ENCODE measurements around the gene NRARP.
A peak's percentile ranks its signal among the peaks of the same experiment; 100 is the strongest.
"Not testable (repeated sequence)": the region's sequence is repeated elsewhere in the genome, so short reads cannot be mapped to it uniquely, and the experiment has no call there.

Gene NRARP

GRCh38 chr9:137302118-137302448, at the start of gene NRARP:
Gene NRARP (minus strand): TSS chr9:137302271. CDS start chr9:137301928, 343 bp downstream.
- peak; percentile 86 for DNase-seq (ENCODE audit: low read depth)

DNA sequence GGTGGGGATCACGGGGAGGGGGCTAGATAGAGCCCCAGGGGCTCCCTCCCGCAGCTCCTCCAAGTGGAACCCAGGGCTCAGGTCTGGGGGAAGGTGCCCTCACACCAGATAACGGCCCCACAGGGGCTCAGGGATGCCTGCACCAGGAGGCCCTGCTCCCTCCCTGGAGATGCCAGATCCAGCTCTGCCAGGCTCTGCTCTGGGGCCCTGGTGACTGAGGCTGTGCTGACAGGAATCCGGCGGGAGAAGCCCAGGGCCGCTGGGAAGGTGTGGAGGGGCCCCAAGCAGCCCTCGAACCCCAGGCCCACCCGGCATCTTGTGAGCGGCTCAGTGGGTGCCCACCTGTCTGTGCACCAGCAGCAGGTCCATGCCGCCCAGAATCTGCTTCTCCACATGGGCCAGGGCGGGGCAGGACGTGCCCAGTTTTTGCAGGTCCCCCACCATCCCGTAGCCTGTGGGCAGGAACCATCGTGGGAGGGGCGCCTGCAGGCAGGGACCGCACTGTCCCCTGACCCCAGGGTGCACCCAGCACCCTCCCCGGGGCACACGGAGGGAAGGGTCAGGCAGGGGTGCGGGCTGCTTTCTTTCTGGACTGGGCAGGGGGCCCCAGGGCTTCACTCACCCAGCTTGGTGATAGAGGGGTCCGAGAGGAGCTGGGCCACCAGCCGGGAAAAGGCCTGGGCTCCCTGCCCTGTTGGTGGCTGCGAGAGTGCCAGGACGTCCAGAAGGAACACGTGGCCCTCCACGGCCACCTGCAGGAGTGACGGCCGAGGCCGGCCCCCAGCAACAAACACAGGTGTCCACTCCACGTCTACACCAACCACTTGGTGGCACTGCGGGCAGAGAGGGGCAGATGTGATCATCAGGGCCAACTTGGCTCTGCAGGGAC, 48.9 kb upstream of the NRARP start:
- DNase-seq (ENCODE audit: low read depth): no peak

- no peak for DNase-seq (ENCODE audit: low read depth)
Measured at GRCh38 chr9:137349471-137350033, 47.5 kb upstream of the NRARP start.

- no peak for DNase-seq (ENCODE audit: low read depth)
Measured at GRCh38 chr9:137348769-137349470, 46.8 kb upstream of the NRARP start.

DNA sequence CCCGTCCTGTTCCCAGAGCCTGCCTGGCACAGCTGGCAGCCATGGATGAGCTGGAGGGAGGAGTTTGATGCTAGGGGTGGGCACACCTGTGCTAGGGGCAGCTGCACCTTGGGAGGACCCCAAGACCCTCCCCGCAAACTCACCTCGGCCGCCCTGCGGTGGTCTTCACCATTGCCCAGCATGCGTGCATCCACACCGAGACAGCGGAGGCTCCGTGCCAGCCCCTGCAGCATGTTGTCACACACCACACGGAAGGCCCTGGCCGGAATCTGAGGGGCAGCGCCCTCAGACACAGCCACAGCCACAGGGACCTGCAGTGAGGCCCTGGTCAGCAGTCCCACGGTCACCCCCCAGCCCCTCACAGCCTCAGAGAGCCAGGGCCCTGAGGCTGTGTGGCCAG, 45.9 kb upstream of the NRARP start:
- no peak for DNase-seq (ENCODE audit: low read depth)

- no peak for DNase-seq (ENCODE audit: low read depth)
Measured at GRCh38 chr9:137342482-137342881, 40.4 kb upstream of the NRARP start.

GRCh38 chr9:137341227-137341626, 39.2 kb upstream of the NRARP start:
- DNase-seq (ENCODE audit: low read depth): no peak

DNA sequence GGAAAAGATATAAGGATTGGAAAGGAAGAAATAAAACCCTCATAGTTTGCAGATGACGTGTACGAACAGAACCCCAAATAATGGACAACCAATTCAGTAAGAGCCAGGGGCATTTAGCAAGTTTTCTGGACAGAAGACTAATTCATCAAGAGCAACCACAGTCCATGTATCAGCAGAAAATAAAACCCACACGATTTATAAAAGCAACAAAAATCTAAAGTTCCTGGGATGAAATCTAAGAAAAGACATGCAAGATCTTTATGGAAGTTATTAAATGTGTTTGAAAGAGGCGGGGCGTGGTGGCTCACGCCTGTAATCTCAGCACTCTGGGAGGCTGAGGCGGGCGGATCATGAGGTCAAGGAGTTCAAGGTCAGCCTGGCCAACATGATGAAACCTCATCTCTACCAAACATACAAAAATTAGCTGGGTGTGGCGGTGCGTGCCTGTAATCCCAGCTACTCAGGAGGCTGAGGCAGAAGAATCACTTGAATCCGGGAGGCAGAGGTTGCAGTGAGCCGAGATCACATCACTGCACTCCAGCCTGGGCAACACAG, 37.9 kb upstream of the NRARP start:
- DNase-seq (ENCODE audit: low read depth): not testable (repeated sequence)

- DNase-seq (ENCODE audit: low read depth): no peak
Measured at GRCh38 chr9:137339045-137339907, 37.2 kb upstream of the NRARP start.

DNA sequence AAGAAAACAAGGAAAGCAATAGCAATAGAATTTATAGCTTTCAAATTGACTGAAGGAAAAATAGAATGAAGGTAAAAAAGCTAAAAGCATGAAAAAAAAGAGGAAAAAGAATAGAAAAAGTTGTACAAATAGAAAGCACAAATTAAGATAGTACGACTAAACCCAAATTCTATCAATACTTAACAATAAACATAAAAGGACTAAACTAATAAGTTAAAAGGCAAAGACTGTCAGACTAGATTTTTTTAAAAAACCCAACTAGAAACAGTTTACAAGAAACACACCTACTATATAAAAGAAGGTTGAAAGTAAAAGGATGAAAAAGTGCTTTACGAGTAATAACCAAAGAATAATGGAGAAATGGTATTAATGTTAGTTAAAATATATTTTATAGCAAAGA, 34.7 kb upstream of the NRARP start:
- no peak for DNase-seq (ENCODE audit: low read depth)

- no peak for DNase-seq (ENCODE audit: low read depth)
Measured at GRCh38 chr9:137333016-137333671, 31.1 kb upstream of the NRARP start.

DNA sequence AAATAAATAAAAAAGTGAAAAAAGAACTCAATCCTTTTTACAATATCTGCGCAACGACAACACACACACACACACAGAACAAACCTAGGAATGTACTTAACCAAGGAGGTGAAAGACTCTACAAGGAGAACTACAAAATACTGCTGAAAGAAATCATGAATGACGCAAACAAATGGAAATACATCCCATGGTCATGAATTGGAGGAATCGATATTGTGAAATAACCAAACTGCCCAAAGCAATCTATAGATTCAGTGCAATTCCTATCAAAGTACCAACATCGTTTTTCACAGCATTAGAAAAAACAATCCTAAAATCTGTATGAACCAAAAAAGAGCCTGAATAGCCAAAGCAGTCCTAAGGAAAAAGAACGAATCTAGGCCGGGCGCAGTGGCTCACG, 29.9 kb upstream of the NRARP start:
- no peak for DNase-seq (ENCODE audit: low read depth)

- DNase-seq (ENCODE audit: low read depth): no peak
Measured at GRCh38 chr9:137330689-137331088, 28.6 kb upstream of the NRARP start.

GRCh38 chr9:137329590-137329989, 27.5 kb upstream of the NRARP start:
- not testable (repeated sequence) for DNase-seq (ENCODE audit: low read depth)

DNA sequence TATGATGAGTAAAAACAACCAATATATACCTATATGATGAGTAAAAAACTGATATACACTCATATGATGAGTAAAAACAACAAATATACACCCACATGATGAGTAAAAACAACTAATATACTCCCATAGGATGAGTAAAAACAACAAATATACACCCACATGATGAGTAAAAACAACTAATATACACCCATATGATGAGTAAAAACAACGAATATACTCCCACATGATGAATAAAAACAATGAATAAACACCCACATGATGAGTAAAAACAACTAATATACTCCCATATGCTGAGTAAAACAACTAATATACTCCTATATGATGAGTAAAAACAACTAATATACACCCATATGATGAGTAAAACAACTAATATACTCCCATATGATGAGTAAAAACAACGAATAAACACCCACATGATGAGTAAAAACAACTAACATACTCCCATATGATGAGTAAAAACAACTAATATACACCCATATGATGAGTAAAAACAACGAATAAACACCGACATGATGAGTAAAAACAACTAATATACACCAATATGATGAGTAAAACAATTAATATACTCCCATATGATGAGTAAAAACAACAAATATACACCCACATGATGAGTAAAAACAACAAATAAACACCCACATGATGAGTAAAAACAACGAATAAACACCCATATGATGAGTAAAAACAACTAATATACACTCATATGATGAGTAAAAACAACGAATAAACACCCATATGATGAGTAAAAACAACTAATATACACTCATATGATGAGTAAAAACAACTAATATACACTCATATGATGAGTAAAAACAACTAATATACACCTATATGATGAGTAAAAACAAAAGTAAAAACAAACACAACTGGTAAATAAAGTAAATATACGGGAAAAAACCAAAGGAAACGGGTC, 25.8 kb upstream of the NRARP start:
- not testable (repeated sequence) for DNase-seq (ENCODE audit: low read depth)

- no peak for DNase-seq (ENCODE audit: low read depth)
Measured at GRCh38 chr9:137326445-137327065, 24.5 kb upstream of the NRARP start.

DNA sequence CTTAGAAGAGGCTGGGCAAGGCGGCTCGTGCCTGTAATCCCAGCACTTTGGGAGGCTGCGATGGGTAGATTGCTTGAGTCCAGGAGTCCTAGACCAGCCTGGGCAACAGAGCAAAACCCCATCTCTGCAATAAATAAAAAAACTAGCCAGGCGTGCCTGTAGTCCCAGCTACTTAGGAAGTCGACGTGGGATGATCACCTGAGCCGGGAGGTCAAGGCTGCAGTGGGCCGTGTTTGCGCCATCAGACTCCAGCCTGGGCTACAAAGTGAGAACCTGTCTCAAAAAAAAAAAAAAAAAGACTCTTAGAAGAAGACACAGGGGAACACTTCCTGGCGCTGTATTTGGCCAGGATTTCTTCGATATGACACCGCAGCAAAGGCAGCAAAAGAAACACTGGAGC, 23.7 kb upstream of the NRARP start:
- no peak for DNase-seq (ENCODE audit: low read depth)

DNA sequence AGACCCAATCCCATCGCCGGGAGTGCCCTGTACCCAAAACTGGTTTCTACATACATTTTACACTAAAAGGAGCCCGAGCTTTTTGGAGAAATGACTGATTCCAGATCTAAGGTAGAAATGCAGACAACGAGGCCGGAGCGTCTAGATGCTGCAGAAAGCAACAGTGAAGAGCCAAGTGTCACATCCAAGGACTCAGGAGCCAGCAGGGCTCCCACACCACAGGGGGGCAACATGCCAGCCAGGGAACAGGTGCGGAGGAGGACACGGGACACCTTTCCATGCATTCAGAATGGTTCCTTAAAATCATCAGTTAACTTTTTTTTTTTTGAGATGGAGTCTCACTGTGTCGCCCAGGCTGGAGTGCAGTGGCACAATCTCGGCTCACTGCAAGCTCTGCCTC, 23.1 kb upstream of the NRARP start:
- no peak for DNase-seq (ENCODE audit: low read depth)

DNA sequence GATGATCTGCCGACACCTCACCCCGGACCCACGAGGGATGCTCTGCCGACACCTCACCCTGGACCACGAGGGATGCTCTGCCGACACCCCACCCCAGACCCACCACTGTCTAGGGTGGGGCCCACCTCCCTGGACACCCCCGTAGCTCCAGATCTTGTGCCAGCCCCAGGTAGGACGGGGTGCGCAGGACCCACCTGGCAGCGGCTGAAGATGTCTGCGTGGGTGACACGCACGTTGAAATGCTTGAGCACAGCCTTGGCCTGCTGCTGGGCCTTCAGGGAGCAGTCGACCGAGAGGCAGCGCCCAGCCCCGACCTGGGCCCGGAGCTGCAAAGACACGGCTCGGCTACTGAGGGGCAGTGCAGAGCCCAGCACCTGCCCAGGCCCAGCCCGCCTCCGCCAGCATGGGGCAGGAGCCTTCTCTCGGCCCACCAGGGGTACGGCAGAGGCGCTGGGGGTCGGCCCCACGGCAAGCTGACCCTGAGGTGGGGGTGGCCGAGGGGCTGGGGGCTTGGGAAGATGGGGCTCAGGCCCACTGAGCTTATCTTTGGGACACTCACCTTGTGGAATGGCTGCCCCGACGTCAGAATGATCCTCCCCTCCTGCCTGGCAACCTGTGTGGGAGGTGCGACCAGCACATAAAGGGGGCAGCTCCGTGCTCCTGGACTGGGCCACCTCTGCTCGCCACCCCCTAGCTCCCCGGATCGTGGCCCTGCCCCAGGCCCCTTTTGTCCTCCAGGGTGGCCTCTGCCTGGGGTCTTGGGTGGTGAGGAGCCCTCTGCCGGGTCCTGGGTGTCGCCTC, 21.7 kb upstream of the NRARP start:
- DNase-seq (ENCODE audit: low read depth): no peak
